HEK293T (cell line): ENCODE data around the gene GAB2.

Source experiments
- CTCF ChIA-PET: fragments of 350-600 bp; formaldehyde crosslinking; extraction: SDS; loops from one replicate; lab custom pipeline; 2021; ENCODE audit warnings: antibody characterized with exemption, inconsistent platforms; lab: Yijun Ruan, JAX
- POLR2A ChIA-PET: fragments of 350-600 bp; formaldehyde crosslinking; extraction: SDS; loops from one replicate; lab custom pipeline; 2020; ENCODE audit warnings: antibody characterized with exemption, inconsistent platforms; lab: Yijun Ruan, JAX
- DNase-seq: peaks from one replicate; pipeline ENCODE4 v3.0.0; 2012; ENCODE audit warnings: mixed read lengths; ENCODE audit errors: extremely low spot score
- ARNT ChIP-seq: fragments of 450-650 bp; IDR thresholded peaks from 2 replicates; pipeline ENCODE4 v1.6.1; 2017; ENCODE audit warnings: mild to moderate bottlenecking
- BHLHE40 ChIP-seq: fragments of 450-650 bp; IDR thresholded peaks from 2 replicates; pipeline ENCODE4 v1.6.1; 2016; ENCODE audit warnings: mild to moderate bottlenecking, moderate library complexity, borderline replicate concordance
- CTBP1 ChIP-seq: fragments of 450-650 bp; IDR thresholded peaks from 2 replicates; pipeline ENCODE4 v1.6.1; 2016; ENCODE audit warnings: borderline replicate concordance
- ELF4 ChIP-seq: fragments of 450-650 bp; IDR thresholded peaks from 2 replicates; pipeline ENCODE4 v1.6.1; 2017; ENCODE audit warnings: antibody characterized with exemption
- FOXA1 ChIP-seq: fragments of 450-650 bp; IDR thresholded peaks from 2 replicates; pipeline ENCODE4 v1.6.1; 2016; ENCODE audit warnings: mild to moderate bottlenecking
- FOXK2 ChIP-seq: fragments of 450-650 bp; IDR thresholded peaks from 2 replicates; pipeline ENCODE4 v1.6.1; 2016; ENCODE audit warnings: mild to moderate bottlenecking
- FOXM1 ChIP-seq: fragments of 450-650 bp; IDR thresholded peaks from 2 replicates; pipeline ENCODE4 v1.6.1; 2017; ENCODE audit warnings: mild to moderate bottlenecking, borderline replicate concordance
- HDGF ChIP-seq: fragments of 450-650 bp; IDR thresholded peaks from 2 replicates; pipeline ENCODE4 v1.6.1; 2017; ENCODE audit warnings: antibody characterized with exemption, borderline replicate concordance
- L3MBTL2 ChIP-seq: fragments of 450-650 bp; conservative IDR thresholded peaks from 2 replicates; pipeline ENCODE4 v1.6.1; 2016; ENCODE audit warnings: mild to moderate bottlenecking
- LEF1 ChIP-seq: fragments of 450-650 bp; IDR thresholded peaks from 2 replicates; pipeline ENCODE4 v1.6.1; 2017; ENCODE audit warnings: mild to moderate bottlenecking, borderline replicate concordance
- NFRKB ChIP-seq: fragments of 450-650 bp; IDR thresholded peaks from 2 replicates; pipeline ENCODE4 v1.6.1; 2016; ENCODE audit warnings: mild to moderate bottlenecking, moderate library complexity
- PKNOX1 ChIP-seq: fragments of 450-650 bp; IDR thresholded peaks from 2 replicates; pipeline ENCODE4 v1.6.1; 2016
- SP1 ChIP-seq: fragments of 450-650 bp; IDR thresholded peaks from 2 replicates; pipeline ENCODE4 v1.6.1; 2017
- SUZ12 ChIP-seq: fragments of 450-650 bp; IDR thresholded peaks from 2 replicates; pipeline ENCODE4 v1.6.1; 2016; ENCODE audit warnings: mild to moderate bottlenecking
- TARDBP ChIP-seq: fragments of 450-650 bp; IDR thresholded peaks from 2 replicates; pipeline ENCODE4 v1.6.1; 2016
- ZNF384 ChIP-seq: fragments of 450-650 bp; IDR thresholded peaks from 2 replicates; pipeline ENCODE4 v1.6.1; 2016

Gene GAB2

GRCh38 chr11:78338138-78338537, 79.5 kb downstream of the GAB2 start:
- TF ChIP-seq ZNF384 (no peak), FOXA1 (no peak), FOXK2 (no peak), HDGF (no peak), FOXM1 (no peak), SUZ12 (no peak), ELF4 (no peak), SP1 (no peak), L3MBTL2 (no peak), LEF1 (no peak), TARDBP (no peak), PKNOX1 (no peak), BHLHE40 (no peak), ARNT (no peak), CTBP1 (no peak), NFRKB (no peak)
- POLR2A ChIA-PET = no interaction called here

GRCh38 chr11:78337554-78337924, 80.1 kb downstream of the GAB2 start:
- TF ChIP-seq FOXK2 (no peak), L3MBTL2 (no peak), TARDBP (no peak), SP1 (no peak), HDGF (no peak), ARNT (no peak), ZNF384 (no peak), LEF1 (no peak), FOXA1 (no peak), NFRKB (no peak), SUZ12 (no peak), PKNOX1 (no peak), ELF4 (no peak), BHLHE40 (no peak)
- POLR2A ChIA-PET = no interaction called here

More at GRCh38 chr11:78338138-78338537, 79.5 kb downstream of the GAB2 start:
- CTCF ChIA-PET = interaction anchor here (0.6 kb wide), 1 partner anchor 59 kb away, joined by 3 read pairs; no protein-coding TSS in a partner anchor
- DNase-seq = no peak

GRCh38 chr11:78336877-78337553, 80.6 kb downstream of the GAB2 start:
- POLR2A ChIA-PET = no interaction called here
- CTCF ChIA-PET = no interaction called here
- TF ChIP-seq CTBP1 = no peak
- no peak for TF ChIP-seq HDGF
- TF ChIP-seq TARDBP = no peak
- no peak for TF ChIP-seq FOXA1
- no peak for TF ChIP-seq SUZ12
- TF ChIP-seq ELF4 = no peak
- no peak for DNase-seq

More at GRCh38 chr11:78337554-78337924, 80.1 kb downstream of the GAB2 start:
- CTCF ChIA-PET = interaction anchor here (0.6 kb wide), 1 partner anchor 60 kb away, joined by 3 read pairs; no protein-coding TSS in a partner anchor
- no peak for DNase-seq

GRCh38 chr11:78334109-78334508, 83.5 kb downstream of the GAB2 start:
- TF ChIP-seq CTBP1 = no peak
- no peak for TF ChIP-seq FOXM1
- no peak for TF ChIP-seq L3MBTL2
- no peak for TF ChIP-seq SUZ12
- TF ChIP-seq FOXK2 = no peak
- no peak for TF ChIP-seq BHLHE40
- no peak for TF ChIP-seq LEF1
- TF ChIP-seq NFRKB = no peak
- no peak for TF ChIP-seq HDGF
- DNase-seq = no peak
- ChIA-PET POLR2A (no interaction called here), CTCF (no interaction called here)

- TF ChIP-seq BHLHE40 = no peak
- no peak for TF ChIP-seq SP1
- TF ChIP-seq CTBP1 = no peak
- CTCF ChIA-PET = no interaction called here
- POLR2A ChIA-PET = no interaction called here
- no peak for DNase-seq
Observed at GRCh38 chr11:78332872-78333271, 84.7 kb downstream of the GAB2 start.

- TF ChIP-seq ELF4 (no peak), BHLHE40 (no peak)
- POLR2A ChIA-PET = no interaction called here
- no peak for DNase-seq
- CTCF ChIA-PET = no interaction called here
Observed at GRCh38 chr11:78332174-78332866, 85.3 kb downstream of the GAB2 start.

GRCh38 chr11:78331711-78332110, 85.9 kb downstream of the GAB2 start:
- CTCF ChIA-PET = no interaction called here

More at GRCh38 chr11:78331711-78332110, 85.9 kb downstream of the GAB2 start:
- no peak for DNase-seq
- POLR2A ChIA-PET = no interaction called here
- TF ChIP-seq FOXM1 (no peak), ARNT (no peak), L3MBTL2 (no peak), SUZ12 (no peak), ELF4 (no peak), HDGF (no peak), BHLHE40 (no peak), SP1 (no peak), TARDBP (no peak), ZNF384 (no peak), FOXK2 (no peak), FOXA1 (no peak), LEF1 (no peak), PKNOX1 (no peak), CTBP1 (no peak), NFRKB (no peak)
